ENCODE measurements around the gene ARL5C. TPM values are rescaled to one million over a fixed set of nuclear protein-coding genes. Genes with fewer than 3 reads are reported as not detected.
A peak's percentile ranks its signal among the peaks of the same experiment; 100 is the strongest.

Gene ARL5C
- total and polyA plus RNA-seq, 4 donors, result 0.48 to 0.71 TPM; not detected in 2

DNA sequence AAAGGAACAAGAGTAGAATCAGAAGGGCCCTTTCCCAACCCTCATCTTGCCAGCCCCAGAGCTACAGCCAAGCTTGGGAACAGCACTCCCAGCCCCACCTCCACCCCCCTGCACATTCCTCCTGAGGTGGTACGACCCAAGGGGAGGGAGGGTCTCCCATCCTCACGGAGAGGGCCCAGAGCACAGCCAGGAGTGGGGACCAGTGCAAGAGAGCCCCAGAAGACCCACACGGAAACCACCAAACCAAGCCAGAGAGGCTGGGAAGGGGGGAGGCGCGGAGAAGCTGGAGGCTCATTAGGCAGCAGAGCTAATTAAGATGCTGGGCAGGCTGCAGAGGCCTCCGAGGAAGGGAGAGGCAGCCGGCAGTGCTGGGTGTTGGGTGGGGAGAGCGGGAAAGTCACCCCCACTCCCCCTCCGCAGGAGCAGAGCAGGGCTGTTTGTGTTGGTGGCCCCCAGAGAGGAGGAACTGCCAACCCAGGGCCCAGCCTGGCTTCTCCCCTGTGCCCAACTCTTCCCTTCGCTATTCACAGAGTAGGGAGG, 29.1 kb upstream of the ARL5C start:
- Histone ChIP-seq H3K27me3 (ENCODE audit: control insufficient read depth, insufficient read depth, low read length) (no peaks in the 10 kb centered on the region), H3K9me3 (ENCODE audit: control insufficient read depth, insufficient read depth, low read length) (no peaks in the 10 kb centered on the region), H3K4me1 (ENCODE audit: control insufficient read depth, insufficient read depth, low read length) (peaks cover 55% of the 10 kb centered on the region), H3K27ac (ENCODE audit: low read depth, low read length) (peak overlapping the region; percentile 72), H3K4me3 (ENCODE audit: low read depth, low read length) (peak overlapping the region; percentile 29), H3K36me3 (ENCODE audit: control insufficient read depth, insufficient read depth, low read length) (peaks cover 47% of the 10 kb centered on the region)
- peak in 2 of 6 donors; percentile 76 to 81 for DNase-seq (ENCODE audit: low read depth in 4 of 6, low spot score in 6 of 6)
- 28% methylated on average over 4 of the region's 10 CpGs for WGBS (ENCODE audit: insufficient coverage)

DNA sequence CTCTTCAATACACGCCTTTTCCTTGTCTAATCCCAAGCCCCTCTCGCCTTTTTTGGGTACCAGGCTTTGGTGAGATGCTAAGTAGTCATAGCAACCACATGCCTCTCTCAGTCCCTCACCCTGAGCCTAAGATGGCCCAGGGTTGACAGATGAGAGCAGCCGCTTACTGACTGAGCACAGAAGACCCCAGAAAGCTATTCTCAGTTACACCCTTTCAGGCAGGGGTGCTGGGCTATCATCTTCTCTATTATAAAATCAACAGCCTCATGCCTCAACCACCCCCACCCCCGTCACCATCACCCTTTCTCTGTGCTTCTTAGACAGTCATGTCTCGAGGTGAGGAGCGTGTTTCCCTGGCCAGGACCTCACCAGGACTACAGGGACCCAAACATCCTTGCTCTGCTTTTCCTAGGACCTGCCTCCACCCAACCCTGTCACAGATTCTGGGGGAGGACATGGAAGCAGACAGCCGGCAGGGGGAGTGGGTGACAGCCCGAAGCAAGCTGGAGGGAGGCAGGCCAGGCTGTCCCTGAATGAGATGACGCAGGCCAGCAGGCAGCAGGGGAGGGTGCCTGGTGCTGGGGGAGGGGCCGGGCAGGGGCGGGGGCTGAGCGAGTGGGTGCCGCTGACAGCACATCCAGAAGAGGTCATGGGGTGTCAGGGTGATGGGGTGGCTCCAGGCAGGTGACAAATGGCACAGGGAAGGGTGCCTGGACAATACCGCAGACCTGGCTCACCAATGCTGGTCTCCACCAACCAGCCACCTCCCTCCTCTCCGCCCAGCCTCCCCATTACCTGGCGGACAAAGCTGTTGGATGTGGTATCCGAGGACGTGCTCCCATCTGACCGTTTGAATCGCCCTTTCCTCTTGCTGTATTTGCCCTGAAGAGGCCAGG, 28.4 kb upstream of the ARL5C start:
- 35% methylated on average over 17 of the region's 20 CpGs for WGBS (ENCODE audit: insufficient coverage)

DNA sequence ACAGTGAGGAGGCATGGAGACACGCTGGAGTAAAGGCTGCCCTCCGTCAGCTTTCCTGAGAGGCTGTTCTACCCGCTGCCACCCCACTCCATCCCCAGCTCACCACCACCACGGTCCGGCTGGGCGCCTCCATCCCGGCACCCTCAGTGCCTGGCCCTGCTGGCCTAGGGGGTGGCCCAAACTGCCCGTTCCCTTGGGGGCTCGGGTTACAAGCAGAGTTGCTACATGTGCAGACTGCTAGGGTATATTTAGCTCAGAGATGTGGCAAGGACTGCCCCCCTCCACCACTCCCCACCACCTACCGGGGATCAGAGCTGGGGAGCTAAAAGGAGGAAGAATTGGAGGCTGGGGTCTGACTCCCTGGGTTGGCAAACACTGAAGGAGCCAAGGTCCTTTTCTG, 27.4 kb upstream of the ARL5C start:
- DNase-seq (ENCODE audit: low read depth in 4 of 6, low spot score in 6 of 6), result no peak
- no peak overlapping the region for H3K27ac ChIP-seq (ENCODE audit: low read depth, low read length)
- H3K4me3 ChIP-seq (ENCODE audit: low read depth, low read length), result no peak overlapping the region
- peaks cover 57% of the 10 kb centered on the region for H3K36me3 ChIP-seq (ENCODE audit: control insufficient read depth, insufficient read depth, low read length)
- WGBS (ENCODE audit: insufficient coverage), result 82% methylated on average over 6 of the region's 10 CpGs
- no peaks in the 10 kb centered on the region for H3K27me3 ChIP-seq (ENCODE audit: control insufficient read depth, insufficient read depth, low read length)
- peaks cover 50% of the 10 kb centered on the region for H3K4me1 ChIP-seq (ENCODE audit: control insufficient read depth, insufficient read depth, low read length)
- H3K9me3 ChIP-seq (ENCODE audit: control insufficient read depth, insufficient read depth, low read length), result no peaks in the 10 kb centered on the region

More for the DNA sequence above, 28.4 kb upstream of the ARL5C start:
- H3K4me1 ChIP-seq (ENCODE audit: control insufficient read depth, insufficient read depth, low read length), result peaks cover 52% of the 10 kb centered on the region
- peaks cover 52% of the 10 kb centered on the region for H3K36me3 ChIP-seq (ENCODE audit: control insufficient read depth, insufficient read depth, low read length)
- H3K4me3 ChIP-seq (ENCODE audit: low read depth, low read length), result peak overlapping the region; percentile 29
- H3K9me3 ChIP-seq (ENCODE audit: control insufficient read depth, insufficient read depth, low read length), result no peaks in the 10 kb centered on the region
- DNase-seq (ENCODE audit: low read depth in 4 of 6, low spot score in 6 of 6), result peak in 2 of 6 donors; percentile 79 to 82
- no peaks in the 10 kb centered on the region for H3K27me3 ChIP-seq (ENCODE audit: control insufficient read depth, insufficient read depth, low read length)
- peak overlapping the region; percentile 72 for H3K27ac ChIP-seq (ENCODE audit: low read depth, low read length)

DNA sequence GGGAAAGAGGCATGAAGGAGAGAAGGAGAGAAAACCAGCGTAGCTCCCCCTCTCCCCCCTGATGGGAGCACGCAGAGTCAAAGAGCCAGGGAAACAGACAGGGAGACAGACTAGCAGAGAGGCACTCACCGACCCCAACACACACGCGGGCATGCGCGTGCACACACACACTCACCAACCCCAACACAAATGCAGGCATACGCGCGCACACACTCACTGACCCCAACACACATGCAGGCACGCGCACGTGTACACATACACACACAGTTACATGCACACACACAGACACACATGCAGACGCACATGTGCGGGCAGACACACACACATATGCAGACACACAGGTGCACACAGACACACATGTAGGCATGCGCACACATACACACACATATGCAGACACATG, 26.9 kb upstream of the ARL5C start:
- 96% methylated on average over 14 of the region's 16 CpGs for WGBS (ENCODE audit: insufficient coverage)
- no peaks in the 10 kb centered on the region for H3K9me3 ChIP-seq (ENCODE audit: control insufficient read depth, insufficient read depth, low read length)
- H3K27me3 ChIP-seq (ENCODE audit: control insufficient read depth, insufficient read depth, low read length), result no peaks in the 10 kb centered on the region
- H3K4me1 ChIP-seq (ENCODE audit: control insufficient read depth, insufficient read depth, low read length), result peaks cover 46% of the 10 kb centered on the region
- no peak overlapping the region for H3K27ac ChIP-seq (ENCODE audit: low read depth, low read length)
- no peak overlapping the region for H3K4me3 ChIP-seq (ENCODE audit: low read depth, low read length)
- no peak for DNase-seq (ENCODE audit: low read depth in 4 of 6, low spot score in 6 of 6)
- peaks cover 62% of the 10 kb centered on the region for H3K36me3 ChIP-seq (ENCODE audit: control insufficient read depth, insufficient read depth, low read length)

- Histone ChIP-seq H3K9me3 (ENCODE audit: control insufficient read depth, insufficient read depth, low read length) (no peaks in the 10 kb centered on the region), H3K27me3 (ENCODE audit: control insufficient read depth, insufficient read depth, low read length) (no peaks in the 10 kb centered on the region), H3K27ac (ENCODE audit: low read depth, low read length) (no peak overlapping the region), H3K4me3 (ENCODE audit: low read depth, low read length) (no peak overlapping the region), H3K4me1 (ENCODE audit: control insufficient read depth, insufficient read depth, low read length) (peaks cover 41% of the 10 kb centered on the region), H3K36me3 (ENCODE audit: control insufficient read depth, insufficient read depth, low read length) (peaks cover 71% of the 10 kb centered on the region)
- no peak for DNase-seq (ENCODE audit: low read depth in 4 of 6, low spot score in 6 of 6)
- WGBS (ENCODE audit: insufficient coverage), result 93% methylated on average over 8 of the region's 9 CpGs
Observed at GRCh38 chr17:39191750-39192510, 26.0 kb upstream of the ARL5C start.

DNA sequence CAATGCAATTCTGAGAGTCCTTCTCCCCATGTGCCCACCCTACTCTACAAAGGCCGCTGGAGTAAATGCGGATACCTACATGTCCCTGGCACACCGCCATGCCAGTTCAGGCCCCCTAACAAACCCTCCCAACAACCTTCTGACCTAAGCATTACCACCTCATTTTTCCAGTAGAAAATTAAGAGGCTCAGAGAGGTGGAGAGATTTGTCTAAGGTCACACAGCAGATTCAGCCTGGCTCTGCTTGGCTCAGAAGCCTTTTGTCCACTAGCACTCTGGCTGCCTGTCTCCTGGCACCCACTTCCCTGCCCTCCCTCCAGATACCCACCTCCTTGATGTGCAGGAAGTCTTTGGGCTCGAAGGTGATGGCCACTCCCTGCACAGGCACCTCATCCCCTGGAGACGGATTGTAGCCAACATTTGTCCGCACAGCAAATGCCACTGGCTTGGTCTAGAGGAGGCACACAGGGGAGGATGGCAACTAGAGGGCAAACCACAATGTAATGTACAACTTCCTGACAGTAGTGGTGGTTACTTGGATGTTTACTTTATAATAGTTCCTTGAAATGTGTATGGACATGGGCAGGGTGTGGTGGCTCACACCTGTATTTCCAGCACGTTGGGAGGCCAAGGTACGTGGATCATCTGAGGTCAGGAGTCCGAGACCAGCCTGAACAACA, 21.3 kb upstream of the ARL5C start:
- H3K36me3 ChIP-seq (ENCODE audit: control insufficient read depth, insufficient read depth, low read length), result peaks cover 88% of the 10 kb centered on the region
- no peaks in the 10 kb centered on the region for H3K4me1 ChIP-seq (ENCODE audit: control insufficient read depth, insufficient read depth, low read length)
- 100% methylated on average over 3 of the region's 9 CpGs for WGBS (ENCODE audit: insufficient coverage)
- H3K27ac ChIP-seq (ENCODE audit: low read depth, low read length), result no peak overlapping the region
- H3K4me3 ChIP-seq (ENCODE audit: low read depth, low read length), result no peak overlapping the region
- no peak for DNase-seq (ENCODE audit: low read depth in 4 of 6, low spot score in 6 of 6)
- H3K27me3 ChIP-seq (ENCODE audit: control insufficient read depth, insufficient read depth, low read length), result no peaks in the 10 kb centered on the region
- H3K9me3 ChIP-seq (ENCODE audit: control insufficient read depth, insufficient read depth, low read length), result no peaks in the 10 kb centered on the region

DNA sequence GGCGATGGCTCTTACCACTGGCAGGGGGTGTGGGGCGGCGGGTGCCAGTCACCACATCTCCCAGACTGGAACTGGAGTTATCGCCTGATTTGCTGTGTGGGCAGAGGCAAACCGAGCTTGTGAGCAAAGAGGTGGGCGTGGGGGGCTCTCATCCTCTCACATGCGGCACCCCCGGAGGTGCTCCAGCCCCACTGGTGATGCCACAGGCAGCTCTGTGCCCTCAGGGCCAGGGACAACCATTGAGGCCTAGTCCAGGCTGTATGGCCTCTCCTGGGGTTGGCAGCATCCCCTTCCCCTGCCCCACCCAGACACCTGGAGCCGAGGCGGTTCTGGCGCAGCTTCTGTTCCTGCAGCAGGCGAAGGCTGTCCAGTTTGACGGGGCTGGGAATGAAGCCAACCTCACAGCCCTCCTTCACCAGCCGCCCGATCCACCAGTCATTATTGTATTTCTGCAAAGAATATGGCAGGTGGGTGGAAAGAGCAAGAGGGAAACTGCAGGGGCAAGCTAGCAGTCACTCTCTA, 20.6 kb upstream of the ARL5C start:
- Histone ChIP-seq H3K27me3 (ENCODE audit: control insufficient read depth, insufficient read depth, low read length) (no peaks in the 10 kb centered on the region), H3K4me1 (ENCODE audit: control insufficient read depth, insufficient read depth, low read length) (no peaks in the 10 kb centered on the region), H3K36me3 (ENCODE audit: control insufficient read depth, insufficient read depth, low read length) (peaks cover 87% of the 10 kb centered on the region), H3K27ac (ENCODE audit: low read depth, low read length) (no peak overlapping the region), H3K9me3 (ENCODE audit: control insufficient read depth, insufficient read depth, low read length) (no peaks in the 10 kb centered on the region), H3K4me3 (ENCODE audit: low read depth, low read length) (no peak overlapping the region)
- 85% methylated on average over 12 of the region's 15 CpGs for WGBS (ENCODE audit: insufficient coverage)
- DNase-seq (ENCODE audit: low read depth in 4 of 6, low spot score in 6 of 6), result no peak

DNA sequence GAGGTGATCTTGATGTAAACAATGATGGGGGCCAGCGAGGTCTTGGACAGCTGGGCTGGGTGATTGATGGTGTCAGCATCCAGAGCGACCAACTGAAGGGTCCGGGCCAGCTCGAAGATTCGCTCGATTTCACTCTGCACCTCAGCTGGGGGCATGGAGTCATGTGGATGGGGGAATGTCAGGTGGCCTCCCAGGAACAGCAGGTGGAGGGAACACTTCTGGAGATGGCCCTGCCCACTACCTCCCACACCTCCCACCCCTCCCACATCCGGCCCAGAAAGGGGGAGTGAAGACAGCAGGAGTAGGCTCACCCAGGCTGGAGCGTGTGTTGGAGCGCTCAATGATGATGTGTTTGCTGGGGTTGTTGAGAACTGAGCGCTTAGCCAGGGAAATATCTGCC, 17.8 kb upstream of the ARL5C start:
- 85% methylated on average over 8 of the region's 10 CpGs for whole genome bisulfite sequencing (ENCODE audit: insufficient coverage)
- Histone ChIP-seq H3K9me3 (ENCODE audit: control insufficient read depth, insufficient read depth, low read length) (no peaks in the 10 kb centered on the region), H3K27me3 (ENCODE audit: control insufficient read depth, insufficient read depth, low read length) (no peaks in the 10 kb centered on the region), H3K36me3 (ENCODE audit: control insufficient read depth, insufficient read depth, low read length) (peaks cover 88% of the 10 kb centered on the region), H3K4me3 (ENCODE audit: low read depth, low read length) (no peak overlapping the region), H3K27ac (ENCODE audit: low read depth, low read length) (no peak overlapping the region), H3K4me1 (ENCODE audit: control insufficient read depth, insufficient read depth, low read length) (no peaks in the 10 kb centered on the region)
- DNase-seq (ENCODE audit: low read depth in 4 of 6, low spot score in 6 of 6), result no peak

DNA sequence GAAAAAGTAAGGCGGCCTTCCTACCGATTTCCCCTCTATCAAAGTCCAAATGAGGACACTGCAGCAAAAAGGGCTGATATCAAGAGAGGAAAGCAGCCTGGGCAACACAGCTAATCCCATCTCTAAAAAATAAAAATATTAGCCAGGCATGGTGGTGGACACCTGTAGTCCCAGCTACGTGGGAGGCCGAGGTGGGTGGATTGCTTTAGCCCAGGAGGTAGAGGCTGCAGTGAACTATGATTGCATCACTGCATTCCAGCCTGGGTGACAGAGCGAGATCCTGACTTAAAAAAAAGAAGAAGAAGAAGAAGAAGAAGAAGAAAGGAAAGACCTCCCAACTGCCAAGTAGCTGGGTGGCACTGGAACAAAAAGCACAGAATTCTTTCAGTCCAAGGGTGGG, 17.1 kb upstream of the ARL5C start:
- H3K36me3 ChIP-seq (ENCODE audit: control insufficient read depth, insufficient read depth, low read length), result peaks cover 87% of the 10 kb centered on the region
- H3K9me3 ChIP-seq (ENCODE audit: control insufficient read depth, insufficient read depth, low read length), result no peaks in the 10 kb centered on the region
- no peak overlapping the region for H3K4me3 ChIP-seq (ENCODE audit: low read depth, low read length)
- no peak for DNase-seq (ENCODE audit: low read depth in 4 of 6, low spot score in 6 of 6)
- H3K4me1 ChIP-seq (ENCODE audit: control insufficient read depth, insufficient read depth, low read length), result no peaks in the 10 kb centered on the region
- no peaks in the 10 kb centered on the region for H3K27me3 ChIP-seq (ENCODE audit: control insufficient read depth, insufficient read depth, low read length)
- no peak overlapping the region for H3K27ac ChIP-seq (ENCODE audit: low read depth, low read length)
- WGBS (ENCODE audit: insufficient coverage), result 90% methylated on average over 2 of the region's 5 CpGs
